PC-9 (cell line): ENCODE data around the gene TNFRSF12A.

ENCODE experiments used
- EZH2 ChIP-seq: fragments of 200-600 bp; sonication (generic); IDR thresholded peaks from 2 replicates; pipeline ENCODE4 v1.8.0; 2017; ENCODE audit warnings: antibody characterized with exemption, low read depth
- TF ChIP-seq, protein P1 (sequence below): fragments of 200-600 bp; sonication (generic); conservative IDR thresholded peaks from 2 replicates; pipeline ENCODE4 v1.6.1; 2017; ENCODE audit warnings: mixed run types, antibody characterized with exemption, mild to moderate bottlenecking, moderate library complexity

GRCh38 chr16:2971985-2972784, 48.0 kb upstream of the TNFRSF12A start:
- TF ChIP-seq, protein P1, sequence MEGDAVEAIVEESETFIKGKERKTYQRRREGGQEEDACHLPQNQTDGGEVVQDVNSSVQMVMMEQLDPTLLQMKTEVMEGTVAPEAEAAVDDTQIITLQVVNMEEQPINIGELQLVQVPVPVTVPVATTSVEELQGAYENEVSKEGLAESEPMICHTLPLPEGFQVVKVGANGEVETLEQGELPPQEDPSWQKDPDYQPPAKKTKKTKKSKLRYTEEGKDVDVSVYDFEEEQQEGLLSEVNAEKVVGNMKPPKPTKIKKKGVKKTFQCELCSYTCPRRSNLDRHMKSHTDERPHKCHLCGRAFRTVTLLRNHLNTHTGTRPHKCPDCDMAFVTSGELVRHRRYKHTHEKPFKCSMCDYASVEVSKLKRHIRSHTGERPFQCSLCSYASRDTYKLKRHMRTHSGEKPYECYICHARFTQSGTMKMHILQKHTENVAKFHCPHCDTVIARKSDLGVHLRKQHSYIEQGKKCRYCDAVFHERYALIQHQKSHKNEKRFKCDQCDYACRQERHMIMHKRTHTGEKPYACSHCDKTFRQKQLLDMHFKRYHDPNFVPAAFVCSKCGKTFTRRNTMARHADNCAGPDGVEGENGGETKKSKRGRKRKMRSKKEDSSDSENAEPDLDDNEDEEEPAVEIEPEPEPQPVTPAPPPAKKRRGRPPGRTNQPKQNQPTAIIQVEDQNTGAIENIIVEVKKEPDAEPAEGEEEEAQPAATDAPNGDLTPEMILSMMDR, result no peak
- no peak for TF ChIP-seq EZH2
